C4-2B (cell line): Measurements from ENCODE around the gene MAST1.

Experiments used
- ZFX ChIP-seq: fragments of 450-650 bp; IDR thresholded peaks from 2 replicates; pipeline ENCODE4 v1.6.1; 2017
- TF ChIP-seq, protein P1 (sequence below): fragments of 450-650 bp; conservative IDR thresholded peaks from 2 replicates; pipeline ENCODE4 v1.5.1; 2017; ENCODE audit warnings: mild to moderate bottlenecking

DNA sequence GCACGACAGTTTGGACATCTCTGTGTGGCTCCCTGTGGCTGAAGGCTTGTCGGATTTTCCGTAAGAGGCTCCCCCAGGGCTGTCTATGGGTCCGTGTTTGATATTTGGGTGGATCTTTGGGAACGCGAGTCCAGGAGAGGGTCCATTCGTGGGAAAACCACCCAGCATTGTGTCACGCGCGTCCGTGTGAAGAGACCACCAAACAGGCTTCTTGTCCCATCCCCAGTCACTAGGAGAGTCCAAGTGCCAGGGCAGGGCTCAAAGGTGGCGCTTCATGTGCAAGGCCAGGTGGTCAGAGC is 46.3 kb downstream of the MAST1 start:
- TF ChIP-seq, protein P1, sequence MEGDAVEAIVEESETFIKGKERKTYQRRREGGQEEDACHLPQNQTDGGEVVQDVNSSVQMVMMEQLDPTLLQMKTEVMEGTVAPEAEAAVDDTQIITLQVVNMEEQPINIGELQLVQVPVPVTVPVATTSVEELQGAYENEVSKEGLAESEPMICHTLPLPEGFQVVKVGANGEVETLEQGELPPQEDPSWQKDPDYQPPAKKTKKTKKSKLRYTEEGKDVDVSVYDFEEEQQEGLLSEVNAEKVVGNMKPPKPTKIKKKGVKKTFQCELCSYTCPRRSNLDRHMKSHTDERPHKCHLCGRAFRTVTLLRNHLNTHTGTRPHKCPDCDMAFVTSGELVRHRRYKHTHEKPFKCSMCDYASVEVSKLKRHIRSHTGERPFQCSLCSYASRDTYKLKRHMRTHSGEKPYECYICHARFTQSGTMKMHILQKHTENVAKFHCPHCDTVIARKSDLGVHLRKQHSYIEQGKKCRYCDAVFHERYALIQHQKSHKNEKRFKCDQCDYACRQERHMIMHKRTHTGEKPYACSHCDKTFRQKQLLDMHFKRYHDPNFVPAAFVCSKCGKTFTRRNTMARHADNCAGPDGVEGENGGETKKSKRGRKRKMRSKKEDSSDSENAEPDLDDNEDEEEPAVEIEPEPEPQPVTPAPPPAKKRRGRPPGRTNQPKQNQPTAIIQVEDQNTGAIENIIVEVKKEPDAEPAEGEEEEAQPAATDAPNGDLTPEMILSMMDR = no peak
- TF ChIP-seq ZFX = no peak
